HG03066 (cell line): Measurements from ENCODE around the gene TRABD.

ENCODE experiments used
- ATAC-seq: cut with Tn5 transposase; IDR thresholded peaks from one replicate; pipeline ENCODE4 v1.9.1; 2021; ENCODE audit warnings: low read depth; ENCODE audit not compliant: unreplicated experiment

Gene TRABD

DNA sequence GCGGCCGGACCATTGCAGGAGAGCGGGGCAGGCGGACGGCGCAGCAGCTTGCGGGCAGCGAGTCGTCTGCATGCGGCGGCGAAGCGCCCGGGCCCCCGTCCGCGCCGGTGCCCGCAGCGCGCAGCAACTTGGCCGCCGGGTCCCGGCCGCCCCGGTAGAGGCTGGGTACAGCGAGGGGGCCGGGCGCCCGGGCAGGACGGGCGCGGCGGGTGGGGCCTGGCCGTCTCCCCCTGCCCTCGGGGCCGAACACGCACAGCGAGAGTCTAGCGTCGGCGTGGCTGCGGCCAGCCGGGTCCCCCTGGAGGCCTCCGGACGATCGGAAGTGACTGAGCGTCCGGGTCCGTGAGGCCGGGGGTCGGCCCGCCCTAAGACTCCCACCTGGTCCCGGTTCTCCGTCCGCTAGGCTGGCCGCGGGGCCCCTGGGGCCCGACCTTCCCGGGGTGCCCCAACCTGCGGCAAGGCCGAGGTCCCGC is 775 bp upstream of the TRABD start:
- ATAC-seq, result no peak

DNA sequence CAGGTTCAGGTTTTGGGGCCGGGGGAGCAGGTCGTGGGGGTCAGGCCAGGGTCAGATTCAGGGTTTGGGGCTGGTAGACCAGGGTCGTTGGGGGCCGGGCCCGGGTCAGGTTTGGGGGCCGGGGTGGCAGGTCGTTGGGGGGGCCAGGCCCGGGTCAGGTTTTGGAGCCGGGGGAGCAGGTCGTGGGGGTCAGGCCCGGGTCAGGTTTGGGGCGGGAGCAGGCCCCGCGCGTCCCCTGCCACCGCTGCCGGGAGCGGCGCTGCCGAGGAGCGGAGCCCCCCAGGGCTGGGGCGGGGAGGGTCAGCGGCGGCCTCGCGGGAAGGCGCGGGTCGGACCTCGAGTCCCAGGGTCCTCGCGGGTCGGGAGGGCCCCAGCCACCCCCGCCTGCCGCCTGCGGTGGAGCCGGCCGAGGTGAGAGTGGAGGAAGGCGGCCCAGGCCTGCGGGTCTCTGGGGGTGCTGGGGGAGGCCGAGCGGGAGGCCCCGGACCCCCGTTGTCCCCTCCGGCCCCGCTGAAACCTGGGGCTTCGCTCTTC is 535 bp downstream of the TRABD start:
- ATAC-seq, result no peak

- no peak for ATAC-seq
These were observed 1.2 kb downstream of the TRABD start for GRCh38 chr22:50186761-50187523.

DNA sequence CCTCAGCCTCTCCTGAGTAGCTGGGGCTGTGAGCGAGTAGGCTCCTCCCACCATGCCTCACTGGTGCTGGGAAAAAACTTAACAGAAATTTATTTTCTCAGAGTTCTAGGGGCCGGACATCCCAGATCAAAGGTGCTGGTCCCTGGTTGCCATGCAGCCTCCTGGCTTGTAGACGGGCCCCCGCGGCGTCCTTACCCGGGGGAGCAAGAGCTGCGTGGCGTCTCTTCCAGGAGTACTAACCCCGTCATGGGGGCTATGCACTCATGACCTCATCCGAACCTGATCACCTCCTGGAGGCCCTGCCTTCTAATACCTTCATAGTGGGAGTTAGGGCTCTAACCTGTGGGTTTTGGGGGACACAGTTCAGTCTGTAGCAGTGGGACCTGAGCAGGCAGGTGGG is 2.6 kb downstream of the TRABD start:
- no peak for ATAC-seq

DNA sequence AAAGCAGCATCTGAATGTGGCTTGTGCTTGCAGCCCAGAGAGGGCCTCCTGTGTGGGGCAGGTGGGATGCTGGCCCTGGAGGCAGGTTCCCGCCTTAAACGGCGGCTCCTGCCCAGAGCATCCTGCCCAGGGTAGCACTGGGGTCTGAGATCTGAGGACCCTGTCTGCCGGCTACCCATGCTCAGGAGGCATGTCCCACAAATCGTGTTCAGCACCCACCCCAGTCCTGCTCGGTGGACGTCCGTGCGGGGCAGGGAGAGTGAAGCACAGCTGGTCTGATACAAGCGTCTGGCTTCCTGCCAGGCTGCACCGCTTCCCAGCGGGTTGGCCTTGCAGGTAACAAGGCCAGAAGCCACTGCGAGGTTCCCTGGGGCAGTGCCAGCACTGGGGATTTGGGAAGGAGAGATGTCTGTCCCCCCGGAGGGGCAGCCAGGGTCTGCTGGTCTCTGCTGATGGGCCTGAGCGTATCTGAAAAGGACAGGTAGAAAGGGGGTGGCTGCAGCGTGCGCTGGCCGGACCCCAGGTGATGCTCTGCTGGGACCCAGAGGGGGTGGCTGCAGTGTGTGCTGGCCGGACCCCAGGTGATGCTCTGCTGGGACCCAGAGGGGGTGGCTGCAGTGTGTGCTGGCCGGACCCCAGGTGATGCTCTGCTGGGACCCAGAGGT is 3.6 kb downstream of the TRABD start:
- no peak for ATAC-seq

DNA sequence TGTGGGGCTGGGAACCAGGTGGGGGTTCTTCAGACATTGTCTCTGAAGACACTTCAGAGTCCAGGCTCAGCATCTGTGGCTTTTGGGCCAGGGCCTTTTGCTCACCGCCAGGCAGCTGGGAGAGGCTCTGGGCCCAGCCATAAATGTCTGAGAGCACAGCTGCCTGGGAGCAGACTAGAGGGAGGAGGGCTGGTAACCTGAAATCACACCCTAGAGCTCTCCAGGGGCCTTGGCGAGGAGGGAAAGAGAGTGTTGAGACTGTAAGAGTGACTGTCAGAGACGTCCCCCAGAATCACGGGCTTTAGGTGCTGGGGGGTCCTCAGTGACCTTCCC is 4.1 kb downstream of the TRABD start:
- no peak for ATAC-seq

GRCh38 chr22:50190182-50190940 is 4.6 kb downstream of the TRABD start:
- ATAC-seq, result no peak

GRCh38 chr22:50190941-50191741 is 5.4 kb downstream of the TRABD start:
- no peak for ATAC-seq

- ATAC-seq, result no peak
These were observed 6.9 kb downstream of the TRABD start for GRCh38 chr22:50192436-50193204.

DNA sequence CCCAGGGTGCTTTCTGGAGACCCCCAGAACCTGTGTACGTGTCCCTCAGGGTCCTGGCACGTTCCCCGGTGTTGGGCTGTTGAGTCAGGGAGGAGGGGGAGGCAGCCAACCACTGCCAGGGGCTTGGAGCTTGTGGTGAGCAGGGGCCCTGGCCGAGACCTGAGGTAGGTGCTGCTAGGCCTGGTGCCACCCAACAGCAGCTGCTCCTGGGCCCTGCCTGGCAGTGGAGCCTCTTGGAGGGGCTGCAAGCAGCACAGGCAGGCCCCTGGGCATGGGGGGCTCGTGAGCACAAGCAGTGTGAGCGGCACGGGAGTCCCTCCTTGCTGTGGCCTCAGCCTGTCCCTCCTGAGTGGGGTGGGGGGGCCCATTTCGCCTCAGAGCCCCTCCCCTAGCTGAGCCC is 7.9 kb downstream of the TRABD start:
- no peak for ATAC-seq

DNA sequence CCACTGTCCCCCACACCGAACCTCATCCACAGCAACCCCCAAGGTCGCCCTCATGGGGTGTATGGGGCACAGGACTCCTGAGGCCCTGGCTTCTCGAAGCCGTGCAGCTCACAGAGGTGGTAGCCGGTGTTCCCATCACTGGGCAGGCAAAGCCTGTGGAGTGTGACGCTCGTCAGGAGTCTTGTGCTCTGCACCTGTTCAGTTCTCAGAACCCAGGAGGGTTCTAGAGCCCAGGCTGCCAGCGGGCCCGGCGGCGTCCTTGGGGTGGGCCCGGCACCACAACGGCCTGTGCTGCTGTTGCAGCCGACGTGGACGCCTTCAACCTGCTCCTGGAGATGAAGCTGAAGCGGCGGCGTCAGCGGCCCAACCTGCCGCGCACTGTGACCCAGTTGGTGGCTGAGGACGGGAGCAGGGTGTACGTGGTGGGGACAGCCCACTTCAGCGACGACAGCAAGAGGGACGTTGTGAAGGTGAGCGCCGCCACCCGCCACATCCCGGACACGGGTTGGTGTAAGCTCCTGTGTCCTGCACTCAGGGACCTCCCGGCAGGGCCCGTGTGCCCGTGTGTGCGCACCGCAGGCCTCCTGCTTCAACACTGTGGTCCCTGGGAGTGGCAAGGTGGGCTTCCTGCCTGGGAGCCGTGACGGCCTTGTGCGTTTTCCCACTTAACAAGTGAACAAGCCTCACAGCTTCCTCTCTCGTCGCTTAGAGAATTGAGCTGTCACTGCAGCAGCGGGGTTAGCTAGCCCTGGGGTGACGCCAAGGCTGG is 8.5 kb downstream of the TRABD start:
- no peak for ATAC-seq

DNA sequence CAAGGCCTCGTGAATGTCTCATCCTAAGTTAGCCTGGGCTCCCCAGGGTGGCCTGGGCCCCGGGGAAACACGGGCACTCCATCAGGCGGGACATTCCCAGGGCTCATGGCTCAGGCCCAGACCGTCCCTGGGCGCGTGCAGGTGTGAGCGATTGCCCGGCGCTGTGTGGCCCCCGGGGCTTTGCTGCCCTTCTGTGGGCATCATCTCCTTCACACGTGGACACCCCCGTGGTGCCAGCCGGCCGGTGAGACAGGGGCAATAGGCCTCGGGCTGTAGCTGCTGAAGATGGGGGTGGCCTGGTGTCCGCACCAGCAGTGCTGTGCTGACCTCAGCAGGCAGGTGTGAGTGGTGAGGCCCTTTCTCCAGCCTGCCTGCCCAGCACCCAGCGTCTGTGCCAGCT is 10.5 kb downstream of the TRABD start:
- no peak for ATAC-seq

GRCh38 chr22:50197000-50197800 is 11.5 kb downstream of the TRABD start:
- no peak for ATAC-seq

- ATAC-seq, result no peak
These were observed 12.3 kb downstream of the TRABD start for GRCh38 chr22:50197856-50198623.

DNA sequence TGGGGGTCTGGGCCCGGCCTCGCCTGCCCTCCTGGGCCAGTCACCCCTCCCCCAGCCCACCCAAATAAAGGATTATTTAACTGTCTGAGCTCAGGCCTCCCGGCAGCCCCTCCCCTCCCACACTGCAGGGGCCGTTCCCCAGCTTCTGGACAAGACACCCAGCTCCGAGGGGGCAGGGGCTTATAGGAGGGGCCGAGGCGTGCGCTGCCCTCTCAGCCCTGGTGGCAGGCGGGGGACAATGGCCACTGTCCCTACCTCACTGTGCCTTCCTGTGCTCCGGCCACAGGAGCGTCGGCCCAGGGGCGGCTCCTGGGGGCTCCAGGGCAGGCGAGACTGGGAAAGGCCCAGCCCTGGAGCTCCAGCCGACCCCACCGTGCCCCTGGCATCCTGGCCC is 12.9 kb downstream of the TRABD start:
- ATAC-seq, result no peak

DNA sequence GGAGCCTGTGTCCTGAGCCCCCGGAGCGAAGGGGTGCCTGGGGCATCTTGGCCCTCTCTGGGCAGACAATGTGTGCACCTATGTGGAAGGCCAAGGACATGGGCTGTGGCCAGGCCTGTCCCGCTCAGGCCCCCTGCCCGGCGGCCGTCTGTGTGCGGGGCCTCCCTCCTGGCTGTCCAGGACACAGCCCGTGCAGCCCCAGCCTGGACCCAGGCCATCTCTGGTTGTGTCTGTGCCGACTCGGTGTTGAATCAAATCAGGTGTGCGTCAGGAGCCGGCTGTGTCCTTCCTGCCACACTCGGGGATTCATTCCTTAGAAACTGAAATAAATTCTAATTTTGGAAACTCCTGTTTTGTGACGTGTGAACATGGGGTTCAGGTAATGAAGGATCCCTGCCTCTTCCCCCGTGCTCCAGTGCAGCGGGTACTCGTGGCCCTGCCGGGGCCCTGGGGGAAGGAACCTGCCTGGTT is 13.6 kb downstream of the TRABD start:
- no peak for ATAC-seq

DNA sequence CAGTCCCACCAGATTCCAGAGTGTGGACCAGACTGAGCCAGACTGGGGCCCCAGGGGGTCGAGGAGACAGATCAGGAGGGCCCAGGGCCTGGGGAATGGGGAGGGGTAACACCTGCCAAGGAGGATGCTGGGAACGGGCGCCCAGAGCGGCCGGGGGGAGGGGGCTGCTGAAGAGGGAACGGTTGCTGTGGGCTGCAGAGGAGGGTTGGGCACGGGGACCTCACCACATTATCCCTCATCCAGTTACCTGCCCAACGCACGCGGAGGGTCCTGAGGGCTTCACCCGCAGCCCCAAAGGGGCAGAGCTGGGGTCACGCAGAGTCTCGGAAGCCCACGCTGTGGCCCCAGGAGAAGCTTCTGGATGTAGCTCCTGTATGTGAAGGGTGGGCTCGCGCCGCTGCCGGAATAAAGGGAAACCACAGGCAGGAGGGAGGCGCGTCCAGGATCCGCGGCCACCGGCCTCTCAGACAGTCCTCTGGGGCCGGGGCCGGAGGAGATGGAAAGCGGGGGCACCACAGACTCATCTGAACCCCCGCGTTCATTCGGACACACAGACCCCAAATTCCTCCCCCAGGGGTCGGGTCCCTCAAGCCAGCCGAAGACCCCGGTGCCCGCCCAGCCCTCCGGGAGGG is 14.2 kb downstream of the TRABD start:
- ATAC-seq, result no peak
